K562 (cell line): ENCODE measurements around the gene OR51B2.

Experiments
- EZH2 ChIP-seq: IDR thresholded peaks from 2 replicates; pipeline ENCODE4 v1.6.1; 2012; ENCODE audit warnings: low read depth, mild to moderate bottlenecking, inconsistent platforms, low read length, borderline replicate concordance
- HNRNPH1 ChIP-seq: fragments of 200-400 bp; formaldehyde crosslinking; optimal IDR thresholded peaks from 2 replicates; pipeline ENCODE3; 2017; ENCODE audit warnings: low read depth, mild to moderate bottlenecking, low read length, moderate library complexity
- POLR2A ChIP-seq: fragments of 450-650 bp; conservative IDR thresholded peaks from 2 replicates; pipeline ENCODE4 v1.6.1; 2016
- RFX5 ChIP-seq: IDR thresholded peaks from 2 replicates; pipeline ENCODE4 v1.6.1; 2011; ENCODE audit warnings: low read depth, mild to moderate bottlenecking, improper control_type of control experiment, low read length
- YY1 ChIP-seq, 3 experiments: IDR thresholded peaks; 2 replicates each; pipeline ENCODE4 v1.6.1; 2011; ENCODE audit warnings: low read length in 2 of 3, mild to moderate bottlenecking in 2 of 3, moderate library complexity in 2 of 3, borderline replicate concordance in 1 of 3, control low read depth in 1 of 3, low read depth in 1 of 3; ENCODE audit not compliant: insufficient read depth in 3 of 3, insufficient replicate concordance in 2 of 3, control insufficient read depth in 1 of 3, insufficient read length in 1 of 3; ENCODE audit errors: extremely low read depth in 1 of 3
- ZBTB7A ChIP-seq: IDR thresholded peaks from 2 replicates; pipeline ENCODE4 v1.6.1; 2011; ENCODE audit warnings: low read depth, mild to moderate bottlenecking, low read length, moderate library complexity, borderline replicate concordance; ENCODE audit not compliant: control insufficient read depth
- TF ChIP-seq, protein P1 (sequence below), 3 experiments: IDR thresholded peaks in 2 of 3; conservative IDR thresholded peaks in 1 of 3; 2 replicates each; pipeline ENCODE4 v1.5.1; 2011 to 2012; ENCODE audit warnings: low read length in 3 of 3, mild to moderate bottlenecking in 3 of 3, control low read depth in 2 of 3, improper control_type of control experiment in 1 of 3, inconsistent platforms in 1 of 3, low read depth in 1 of 3, mixed read lengths in 1 of 3, moderate library complexity in 1 of 3; ENCODE audit not compliant: insufficient read depth in 2 of 3
- TF ChIP-seq, protein P2 (sequence below): sonication (generic); formaldehyde crosslinking; IDR thresholded peaks from 2 replicates; pipeline ENCODE4 v1.8.1; 2023; ENCODE audit warnings: mild to moderate bottlenecking, missing genetic modification reagents
- TF ChIP-seq, protein P3 (sequence below): fragments of 250-450 bp; sonication (Bioruptor Pico); IDR thresholded peaks from 2 replicates; pipeline ENCODE4 v1.8.0; 2021; ENCODE audit warnings: borderline replicate concordance, mild to moderate bottlenecking, moderate library complexity; ENCODE audit not compliant: poor library complexity, severe bottlenecking
- TF ChIP-seq, protein P4 (sequence below): fragments of 450-650 bp; IDR thresholded peaks from 2 replicates; pipeline ENCODE4 v1.6.1; 2016

DNA sequence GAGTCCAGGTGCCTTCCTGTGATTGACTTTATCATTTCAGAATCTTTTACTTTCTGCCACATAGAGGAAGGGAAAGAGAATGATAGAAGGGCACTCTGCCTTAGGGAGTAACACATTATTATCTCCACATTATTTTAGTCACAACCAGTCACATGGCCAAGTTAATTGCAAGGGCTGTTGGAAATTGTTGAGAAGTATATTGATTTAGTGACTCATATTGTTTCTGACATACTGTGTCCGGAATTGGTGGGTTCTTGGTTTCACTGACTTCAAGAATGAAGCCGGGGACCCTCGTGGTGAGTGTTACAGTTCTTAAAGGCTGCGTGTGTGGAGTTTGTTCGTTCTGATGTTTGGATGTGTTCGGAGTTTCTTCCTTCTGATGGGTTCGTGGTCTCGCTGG is 31.1 kb downstream of the OR51B2 start:
- TF ChIP-seq HNRNPH1 (no peak), RFX5 (no peak), EZH2 (no peak), POLR2A (0 out of 2 replicates have a peak, but pooled peaks have one; percentile 40), YY1 (IDR thresholded peaks at IDR 0.05; ENCODE audit: borderline replicate concordance in 1 of 3, control insufficient read depth in 1 of 3, extremely low read depth in 1 of 3, insufficient read depth in 3 of 3, insufficient read length in 1 of 3, insufficient replicate concordance in 2 of 3, low read depth in 1 of 3, low read length in 2 of 3) (no peak), ZBTB7A (no peak)
- TF ChIP-seq, protein P1, sequence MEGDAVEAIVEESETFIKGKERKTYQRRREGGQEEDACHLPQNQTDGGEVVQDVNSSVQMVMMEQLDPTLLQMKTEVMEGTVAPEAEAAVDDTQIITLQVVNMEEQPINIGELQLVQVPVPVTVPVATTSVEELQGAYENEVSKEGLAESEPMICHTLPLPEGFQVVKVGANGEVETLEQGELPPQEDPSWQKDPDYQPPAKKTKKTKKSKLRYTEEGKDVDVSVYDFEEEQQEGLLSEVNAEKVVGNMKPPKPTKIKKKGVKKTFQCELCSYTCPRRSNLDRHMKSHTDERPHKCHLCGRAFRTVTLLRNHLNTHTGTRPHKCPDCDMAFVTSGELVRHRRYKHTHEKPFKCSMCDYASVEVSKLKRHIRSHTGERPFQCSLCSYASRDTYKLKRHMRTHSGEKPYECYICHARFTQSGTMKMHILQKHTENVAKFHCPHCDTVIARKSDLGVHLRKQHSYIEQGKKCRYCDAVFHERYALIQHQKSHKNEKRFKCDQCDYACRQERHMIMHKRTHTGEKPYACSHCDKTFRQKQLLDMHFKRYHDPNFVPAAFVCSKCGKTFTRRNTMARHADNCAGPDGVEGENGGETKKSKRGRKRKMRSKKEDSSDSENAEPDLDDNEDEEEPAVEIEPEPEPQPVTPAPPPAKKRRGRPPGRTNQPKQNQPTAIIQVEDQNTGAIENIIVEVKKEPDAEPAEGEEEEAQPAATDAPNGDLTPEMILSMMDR (IDR thresholded peaks at IDR 0.05 in 2 of 3, conservative IDR thresholded peaks at IDR 0.05 in 1 of 3; ENCODE audit: insufficient read depth in 2 of 3, low read depth in 1 of 3, low read length in 3 of 3), result no peak
- TF ChIP-seq, protein P2, sequence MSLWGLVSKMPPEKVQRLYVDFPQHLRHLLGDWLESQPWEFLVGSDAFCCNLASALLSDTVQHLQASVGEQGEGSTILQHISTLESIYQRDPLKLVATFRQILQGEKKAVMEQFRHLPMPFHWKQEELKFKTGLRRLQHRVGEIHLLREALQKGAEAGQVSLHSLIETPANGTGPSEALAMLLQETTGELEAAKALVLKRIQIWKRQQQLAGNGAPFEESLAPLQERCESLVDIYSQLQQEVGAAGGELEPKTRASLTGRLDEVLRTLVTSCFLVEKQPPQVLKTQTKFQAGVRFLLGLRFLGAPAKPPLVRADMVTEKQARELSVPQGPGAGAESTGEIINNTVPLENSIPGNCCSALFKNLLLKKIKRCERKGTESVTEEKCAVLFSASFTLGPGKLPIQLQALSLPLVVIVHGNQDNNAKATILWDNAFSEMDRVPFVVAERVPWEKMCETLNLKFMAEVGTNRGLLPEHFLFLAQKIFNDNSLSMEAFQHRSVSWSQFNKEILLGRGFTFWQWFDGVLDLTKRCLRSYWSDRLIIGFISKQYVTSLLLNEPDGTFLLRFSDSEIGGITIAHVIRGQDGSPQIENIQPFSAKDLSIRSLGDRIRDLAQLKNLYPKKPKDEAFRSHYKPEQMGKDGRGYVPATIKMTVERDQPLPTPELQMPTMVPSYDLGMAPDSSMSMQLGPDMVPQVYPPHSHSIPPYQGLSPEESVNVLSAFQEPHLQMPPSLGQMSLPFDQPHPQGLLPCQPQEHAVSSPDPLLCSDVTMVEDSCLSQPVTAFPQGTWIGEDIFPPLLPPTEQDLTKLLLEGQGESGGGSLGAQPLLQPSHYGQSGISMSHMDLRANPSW (CRISPR knock-in tag), result no peak
- TF ChIP-seq, protein P3, sequence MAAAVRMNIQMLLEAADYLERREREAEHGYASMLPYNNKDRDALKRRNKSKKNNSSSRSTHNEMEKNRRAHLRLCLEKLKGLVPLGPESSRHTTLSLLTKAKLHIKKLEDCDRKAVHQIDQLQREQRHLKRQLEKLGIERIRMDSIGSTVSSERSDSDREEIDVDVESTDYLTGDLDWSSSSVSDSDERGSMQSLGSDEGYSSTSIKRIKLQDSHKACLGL (CRISPR knock-in tag), result no peak
- TF ChIP-seq, protein P4, sequence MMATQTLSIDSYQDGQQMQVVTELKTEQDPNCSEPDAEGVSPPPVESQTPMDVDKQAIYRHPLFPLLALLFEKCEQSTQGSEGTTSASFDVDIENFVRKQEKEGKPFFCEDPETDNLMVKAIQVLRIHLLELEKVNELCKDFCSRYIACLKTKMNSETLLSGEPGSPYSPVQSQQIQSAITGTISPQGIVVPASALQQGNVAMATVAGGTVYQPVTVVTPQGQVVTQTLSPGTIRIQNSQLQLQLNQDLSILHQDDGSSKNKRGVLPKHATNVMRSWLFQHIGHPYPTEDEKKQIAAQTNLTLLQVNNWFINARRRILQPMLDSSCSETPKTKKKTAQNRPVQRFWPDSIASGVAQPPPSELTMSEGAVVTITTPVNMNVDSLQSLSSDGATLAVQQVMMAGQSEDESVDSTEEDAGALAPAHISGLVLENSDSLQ, result no peak
